ENCODE data around the gene OXNAD1. TPM values are rescaled to one million over a fixed set of nuclear protein-coding genes. Genes with fewer than 3 reads are reported as not detected.

Gene OXNAD1
- total RNA-seq, 1 donor from 2014 or later, result 26.6 TPM

Other genes starting within 250 kb of the OXNAD1 start
- 3.7 TPM for gene GALNT15, start 90.5 kb upstream of the OXNAD1 start, total RNA-seq
- gene DPH3, start 269 bp upstream of the OXNAD1 start, total RNA-seq, result 17.7 TPM
- 15.7 TPM for gene RFTN1, start 248.5 kb downstream of the OXNAD1 start, total RNA-seq